Tibial artery (tissue), 4 donors: ENCODE results near the gene DNTT.

Source experiments
- DNase-seq, 2 donors: peaks; one replicate each; pipeline ENCODE4 v3.0.0-alpha.2; 2019
- H3K27ac ChIP-seq, 2 donors: fragments of 200-600 bp; sonication (generic) in 1 of 2; 1 replicate in 1 of 2; 2 replicates in 1 of 2; pipeline ENCODE4 v1.5.1; 2018 to 2019; ENCODE audit warnings: mild to moderate bottlenecking in 1 of 2
- H3K27me3 ChIP-seq, 2 donors: fragments of 200-600 bp; sonication (generic) in 1 of 2; one replicate each; pipeline versions ENCODE4 v1.5.1 to v1.6.0; 2016 to 2019
- H3K36me3 ChIP-seq, 3 donors: fragments of 200-600 bp; sonication (generic) in 2 of 3; one replicate each; pipeline ENCODE4 v1.5.1; 2016 to 2019; ENCODE audit warnings: mild to moderate bottlenecking in 2 of 3
- H3K4me1 ChIP-seq, 4 donors: fragments of 200-600 bp; sonication (generic) in 2 of 4; 1 replicate in 3 of 4; 2 replicates in 1 of 4; pipeline ENCODE4 v1.5.1; 2016 to 2019
- H3K4me3 ChIP-seq, 2 donors: fragments of 200-600 bp; sonication (generic) in 1 of 2; 1 replicate in 1 of 2; 2 replicates in 1 of 2; pipeline ENCODE4 v1.5.1; 2018 to 2019; ENCODE audit warnings: mild to moderate bottlenecking in 2 of 2
- H3K9me3 ChIP-seq, 3 donors: fragments of 200-600 bp; sonication (generic) in 1 of 3; one replicate each; pipeline ENCODE4 v1.5.1; 2016 to 2019
- CTCF ChIP-seq, 2 experiments: fragments of 200-600 bp in 1 of 2; fragments of 450-650 bp in 1 of 2; IDR thresholded peaks; one replicate each; pipeline ENCODE4 v1.5.1; 2017 to 2019; ENCODE audit warnings: antibody characterized with exemption in 2 of 2, mild to moderate bottlenecking in 1 of 2, moderate library complexity in 1 of 2
- intact Hi-C: fragments of 100-400 bp; cut with DNase I; formaldehyde crosslinking; loops from one replicate; pipeline ENCODE4 v1.15.0; 2023; ENCODE audit warnings: low total_unique reads

The DNTT gene

DNA sequence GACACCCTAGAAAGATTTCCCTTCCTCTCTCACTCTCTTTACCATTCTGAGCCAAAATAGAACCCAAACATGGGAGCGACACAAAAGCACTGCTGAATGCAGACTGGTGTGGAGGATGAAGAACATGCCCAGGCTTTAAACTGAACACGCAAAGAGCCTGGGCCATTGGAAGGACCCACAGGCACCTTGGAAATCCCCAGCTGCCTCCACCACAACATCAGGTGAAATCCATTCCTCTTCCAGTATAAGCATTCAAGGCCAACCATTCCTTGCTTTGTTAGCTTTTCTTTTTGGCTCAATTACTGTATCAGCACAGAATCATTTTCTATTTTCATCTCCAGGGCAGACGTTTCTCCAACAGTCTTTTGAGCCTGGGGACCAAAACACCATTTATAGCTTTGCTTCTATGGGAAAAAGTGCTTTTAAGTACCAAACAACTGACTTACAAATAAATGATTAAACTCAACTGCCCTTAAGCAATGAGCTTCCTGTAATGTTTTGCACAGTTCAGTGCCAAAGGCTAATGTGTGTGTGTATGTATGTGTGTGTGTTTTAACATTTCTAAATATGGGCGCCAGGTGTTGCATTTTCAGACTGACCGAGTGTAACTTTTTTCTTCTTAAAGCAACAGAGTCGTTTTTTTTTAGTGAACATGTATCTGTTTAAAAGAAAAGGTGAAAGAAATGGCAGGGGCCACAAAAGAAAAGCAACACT, 16.7 kb upstream of the DNTT start:
- intact Hi-C loops: no loop called here
- H3K9me3 ChIP-seq: no peaks in the 10 kb centered on the region
- no peaks in the 10 kb centered on the region for H3K36me3 ChIP-seq
- H3K27ac ChIP-seq: peak overlapping the region in 1 of 2 donors; percentile 29
- peak in 1 of 2 experiments; percentile 15 for TF ChIP-seq CTCF (IDR thresholded peaks at IDR 0.05)
- no peak for DNase-seq
- H3K4me3 ChIP-seq: no peak overlapping the region
- peaks cover 0 to 17% (median 12%) of the 10 kb centered on the region in 4 donors for H3K4me1 ChIP-seq
- H3K27me3 ChIP-seq: no peaks in the 10 kb centered on the region

- no peaks in the 10 kb centered on the region for H3K36me3 ChIP-seq
- H3K9me3 ChIP-seq: no peaks in the 10 kb centered on the region
- no peak overlapping the region for H3K4me3 ChIP-seq
- intact Hi-C loops: no loop called here
- no peak for DNase-seq
- H3K4me1 ChIP-seq: peaks cover 0 to 17% (median 12%) of the 10 kb centered on the region in 4 donors
- no peak for TF ChIP-seq CTCF (IDR thresholded peaks at IDR 0.05)
- H3K27me3 ChIP-seq: no peaks in the 10 kb centered on the region
- H3K27ac ChIP-seq: peak overlapping the region in 1 of 2 donors; percentile 29
These were observed 16.0 kb upstream of the DNTT start for GRCh38 chr10:96288151-96288621.

- H3K4me3 ChIP-seq: no peak overlapping the region
- H3K36me3 ChIP-seq: no peaks in the 10 kb centered on the region
- peaks cover 0 to 17% (median 12%) of the 10 kb centered on the region in 4 donors for H3K4me1 ChIP-seq
- no peak for DNase-seq
- intact Hi-C loops: no loop called here
- H3K27me3 ChIP-seq: no peaks in the 10 kb centered on the region
- TF ChIP-seq CTCF (IDR thresholded peaks at IDR 0.05): no peak
- H3K9me3 ChIP-seq: no peaks in the 10 kb centered on the region
- H3K27ac ChIP-seq: no peak overlapping the region
These were observed 14.9 kb upstream of the DNTT start for GRCh38 chr10:96289218-96289910.

GRCh38 chr10:96290368-96291133, 13.7 kb upstream of the DNTT start:
- no peak for TF ChIP-seq CTCF (IDR thresholded peaks at IDR 0.05)
- Histone ChIP-seq H3K27me3 (no peaks in the 10 kb centered on the region), H3K9me3 (no peaks in the 10 kb centered on the region), H3K4me1 (peaks cover 0 to 17% (median 12%) of the 10 kb centered on the region in 4 donors), H3K36me3 (no peaks in the 10 kb centered on the region), H3K27ac (no peak overlapping the region), H3K4me3 (no peak overlapping the region)
- intact Hi-C loops: loop anchor here (5.0 kb wide), 1 partner anchor 273 kb away; no protein-coding TSS in a partner anchor
- no peak for DNase-seq
